ENCODE data around the gene NAPSA.
"Not testable (repeated sequence)": the region's sequence is repeated elsewhere in the genome, so short reads cannot be mapped to it uniquely, and the experiment has no call there.

Gene NAPSA

DNA sequence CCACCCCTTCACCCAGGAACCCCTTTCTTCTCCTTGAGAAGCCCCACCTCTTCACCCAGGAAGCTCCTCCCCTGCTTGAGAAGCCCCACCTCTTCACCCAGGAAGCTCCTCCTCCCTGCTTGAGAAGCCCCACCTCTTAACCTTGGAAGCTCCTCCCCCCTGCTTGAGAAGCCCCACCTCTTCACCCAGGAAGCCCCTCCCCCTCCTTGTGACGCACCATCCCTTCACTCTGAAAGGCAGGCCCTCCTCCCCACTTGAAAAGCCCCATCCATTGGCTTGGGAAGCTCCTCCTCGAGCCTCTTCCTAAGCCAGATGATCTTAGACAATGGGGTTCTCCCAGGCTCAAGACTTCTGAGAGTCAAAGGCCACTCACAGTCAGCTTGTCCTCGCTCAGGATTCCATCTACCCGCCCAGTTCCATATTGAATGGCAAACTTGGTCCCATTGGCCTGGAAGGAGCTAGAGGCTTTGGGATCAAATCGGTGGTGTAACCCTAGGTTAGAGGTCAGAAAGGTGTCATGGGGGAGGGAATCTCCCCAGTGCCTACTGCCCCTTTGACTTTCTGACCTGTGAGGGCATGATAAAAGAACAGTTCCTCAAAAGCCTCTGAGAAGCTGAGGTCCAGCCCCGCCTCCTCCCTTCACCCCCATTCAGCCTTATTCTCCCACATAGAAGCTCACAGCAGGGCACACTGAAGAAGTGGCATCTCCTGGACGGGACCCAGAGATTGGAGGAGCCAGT lies 4.0 kb downstream of the NAPSA start:
- no peak for DNase-seq (ENCODE audit: low read depth in 2 of 2)

DNA sequence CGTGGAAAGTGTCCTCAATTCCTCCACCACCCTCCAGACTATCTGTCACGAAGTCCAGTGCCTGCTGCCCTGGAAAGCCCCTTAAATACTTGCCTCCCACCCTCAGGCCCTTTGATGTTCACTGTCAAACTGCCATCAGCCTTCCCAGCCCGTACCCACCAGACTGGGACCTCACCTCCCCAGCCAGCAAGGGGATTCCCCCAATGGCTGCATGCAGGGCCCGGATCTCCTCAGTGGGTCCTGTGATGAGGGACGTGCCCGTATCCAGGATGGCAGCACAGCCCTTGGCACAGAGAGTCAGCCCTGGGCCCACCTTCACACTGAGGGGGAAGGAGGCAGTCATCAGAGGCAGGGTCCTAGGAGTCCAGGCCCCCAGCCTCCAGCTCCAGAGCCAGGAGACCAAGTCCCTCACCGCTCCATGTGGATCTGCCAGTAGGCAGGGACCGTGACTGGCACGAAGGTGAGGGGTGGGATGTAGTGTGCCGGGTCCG lies 6.1 kb downstream of the NAPSA start:
- DNase-seq (ENCODE audit: low read depth in 2 of 2), result no peak

DNA sequence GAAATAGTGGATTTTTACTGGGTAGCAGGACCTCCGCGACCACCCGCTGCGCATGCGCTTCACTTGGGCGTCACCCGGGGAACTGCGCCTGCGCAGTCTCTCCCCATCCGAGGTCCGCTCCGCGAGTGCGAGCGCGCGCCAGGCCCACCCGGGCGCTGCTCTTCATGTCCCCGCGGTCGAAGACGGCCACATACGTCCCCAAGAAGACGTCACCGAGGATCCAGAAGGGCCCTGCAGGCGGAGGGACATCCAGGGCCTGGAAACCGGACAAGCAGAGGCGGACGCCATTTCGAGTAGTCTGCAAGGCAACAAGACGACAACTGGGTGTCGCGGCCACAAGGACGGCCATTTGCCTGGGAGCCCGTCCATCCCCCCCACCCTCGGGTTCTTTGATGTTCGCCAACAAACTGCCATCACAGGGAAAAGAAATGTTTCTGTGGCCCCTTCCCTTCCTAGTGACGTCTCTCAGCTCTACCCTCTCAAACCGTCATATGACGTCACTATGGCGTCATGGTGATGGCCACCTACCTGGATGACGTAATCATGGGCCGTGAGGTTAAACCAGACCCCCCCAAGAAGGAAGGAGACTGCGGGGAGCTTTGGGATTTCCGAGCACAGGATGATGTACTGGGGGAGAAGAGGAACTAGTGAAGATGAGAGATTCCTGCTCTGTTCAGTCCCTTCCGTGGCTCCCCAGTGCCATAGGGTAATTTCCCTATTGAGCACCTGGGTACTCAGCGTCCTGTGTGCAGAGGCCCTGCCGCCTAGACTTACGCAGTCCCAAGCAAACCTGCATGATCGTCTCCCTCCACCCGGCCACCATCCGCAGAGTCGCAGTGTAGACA lies 6.7 kb downstream of the NAPSA start:
- peak; percentile 63 to 69 for DNase-seq (ENCODE audit: low read depth in 2 of 2)

- peak; percentile 79 to 85 for DNase-seq (ENCODE audit: low read depth in 2 of 2)
Measured at GRCh38 chr19:50357178-50358100, 8.0 kb downstream of the NAPSA start.

DNA sequence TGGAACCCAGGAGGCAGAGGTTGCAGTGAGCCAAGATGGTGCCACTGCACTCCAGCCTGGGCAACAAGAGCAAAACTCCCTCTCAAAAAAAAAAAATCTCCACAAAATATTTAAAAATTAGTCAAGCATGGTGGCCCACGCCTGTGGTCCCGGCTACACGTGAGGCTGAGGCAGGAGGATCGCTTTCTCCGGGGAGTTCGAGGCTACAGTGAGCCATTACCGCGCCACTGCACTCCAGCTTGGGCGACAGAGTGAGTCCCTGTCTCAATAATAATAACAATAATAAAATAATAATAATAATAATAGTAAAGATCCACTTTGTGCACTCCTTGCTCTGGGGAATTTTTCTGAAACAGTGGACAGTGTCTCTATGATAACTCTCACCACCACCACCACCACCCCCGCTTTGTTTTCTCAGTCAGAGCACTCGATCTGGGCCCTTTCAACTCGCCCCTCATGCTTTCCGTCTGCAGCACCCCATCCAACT lies 8.7 kb downstream of the NAPSA start:
- no peak for DNase-seq (ENCODE audit: low read depth in 2 of 2)

GRCh38 chr19:50353487-50353880 lies 12.0 kb downstream of the NAPSA start:
- not testable (repeated sequence) for DNase-seq (ENCODE audit: low read depth in 2 of 2)

DNA sequence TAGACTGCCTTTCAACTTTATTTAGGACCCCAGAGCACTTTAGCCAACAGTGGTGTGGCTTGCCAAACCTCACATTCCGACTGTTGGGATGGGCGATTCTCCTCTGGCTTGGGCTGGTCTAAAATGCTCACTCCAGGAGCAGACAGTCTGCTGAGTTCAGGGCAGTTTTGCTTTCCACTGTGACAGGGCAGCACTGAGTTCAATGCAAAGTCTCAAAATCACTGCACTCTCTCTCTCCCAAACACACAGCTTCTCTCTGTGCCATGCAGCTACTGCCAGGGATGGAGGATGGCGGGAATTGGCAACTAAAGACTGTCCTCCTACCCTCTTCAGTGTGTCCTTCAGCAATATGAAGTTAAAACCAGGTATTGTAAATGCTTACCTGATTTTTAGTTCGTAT lies 13.2 kb downstream of the NAPSA start:
- no peak for DNase-seq (ENCODE audit: low read depth in 2 of 2)

DNA sequence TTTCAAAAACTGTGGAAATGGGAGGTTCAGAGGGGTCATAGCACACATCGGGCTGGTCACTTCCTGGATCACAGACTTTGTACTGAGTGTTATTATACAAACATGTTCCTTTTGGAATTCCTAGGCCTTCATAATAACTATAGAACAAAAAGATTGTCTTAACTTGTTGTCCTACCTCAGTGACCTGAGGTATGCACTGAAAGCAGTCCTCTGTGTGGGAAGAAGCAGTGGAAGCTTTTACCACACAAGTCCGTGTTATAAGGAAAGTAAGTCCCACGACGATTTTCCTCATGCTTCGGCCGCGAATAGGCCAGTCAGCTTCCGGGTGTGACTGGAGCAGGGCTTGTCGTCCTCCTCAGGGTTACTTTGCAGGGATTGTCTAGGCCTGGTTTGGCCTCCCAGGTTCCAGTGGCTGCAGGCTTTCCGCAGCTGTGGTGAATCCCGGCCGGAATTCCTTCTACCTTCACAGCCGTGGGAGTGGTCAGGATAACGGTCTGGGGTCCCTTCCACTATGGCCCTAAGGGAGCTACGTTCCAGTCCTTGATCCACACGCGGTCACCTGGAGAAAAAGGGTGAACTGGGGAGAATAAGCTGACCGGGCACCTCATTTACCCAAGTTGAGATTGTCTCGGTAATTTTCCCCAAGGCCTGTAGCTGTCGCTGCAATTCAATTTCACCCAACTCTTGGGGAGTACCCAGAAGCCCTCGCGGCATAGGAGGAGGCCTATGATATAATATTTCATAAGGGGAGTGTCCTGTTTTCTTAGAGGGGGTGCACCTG lies 16.0 kb downstream of the NAPSA start:
- DNase-seq (ENCODE audit: low read depth in 2 of 2), result no peak

DNA sequence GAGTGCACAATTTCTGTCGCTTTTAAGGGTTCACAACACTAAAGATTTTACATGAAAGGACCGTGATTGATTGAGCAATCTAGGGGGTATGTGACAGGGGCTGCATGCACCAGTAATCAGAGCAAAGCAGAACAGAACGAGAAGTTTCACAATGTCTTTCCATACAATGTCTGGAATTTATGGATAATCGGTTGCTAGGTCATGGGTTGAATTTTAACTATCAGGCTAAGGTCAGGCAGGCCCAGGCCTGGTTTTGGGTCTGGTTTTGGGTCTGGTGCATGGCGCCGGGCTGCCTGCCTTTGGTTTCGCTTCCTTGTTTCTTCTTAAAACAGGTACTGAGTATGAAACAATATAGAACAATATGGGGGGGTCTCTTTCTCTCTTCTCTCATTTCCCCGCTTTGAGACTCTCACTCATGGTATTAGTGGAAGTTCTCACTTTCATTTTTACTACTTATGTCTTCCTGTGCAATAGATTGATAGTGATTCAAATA lies 18.3 kb downstream of the NAPSA start:
- DNase-seq (ENCODE audit: low read depth in 2 of 2), result not testable (repeated sequence)

DNA sequence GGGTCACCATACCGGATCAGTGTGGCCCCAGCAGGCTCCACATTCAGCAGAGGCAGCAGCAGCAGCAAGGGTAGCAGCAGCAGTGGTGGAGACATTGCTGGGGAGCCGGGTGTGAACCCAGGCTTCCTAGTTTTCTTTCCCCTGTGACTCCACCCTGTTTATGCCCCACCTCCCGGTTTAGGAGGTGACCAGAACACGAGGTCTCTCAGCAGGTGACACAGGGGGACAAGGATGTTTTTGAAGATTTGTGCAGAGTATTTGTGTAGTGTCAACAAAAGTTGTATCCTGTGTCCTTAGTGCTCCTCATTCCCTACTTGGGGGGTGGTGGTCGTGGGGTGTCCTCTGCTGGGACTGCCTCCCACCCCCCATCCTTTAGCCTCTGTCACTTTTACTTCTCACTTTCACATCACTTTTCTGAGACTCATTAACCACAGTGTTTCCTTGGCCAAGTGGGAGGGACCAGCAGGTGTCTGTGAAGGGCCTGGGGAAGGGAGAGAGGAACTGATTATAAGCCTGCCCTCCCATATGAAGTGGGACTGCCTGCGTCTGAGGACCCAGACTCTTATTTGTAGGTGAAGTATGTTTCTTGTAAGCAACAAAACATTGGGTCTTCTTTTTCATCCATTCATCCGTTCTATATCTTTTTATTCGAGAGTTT lies 20.6 kb downstream of the NAPSA start:
- no peak for DNase-seq (ENCODE audit: low read depth in 2 of 2)

GRCh38 chr19:50341091-50341564 lies 24.3 kb downstream of the NAPSA start:
- no peak for DNase-seq (ENCODE audit: low read depth in 2 of 2)

GRCh38 chr19:50340331-50340730 lies 25.1 kb downstream of the NAPSA start:
- DNase-seq (ENCODE audit: low read depth in 2 of 2), result no peak

GRCh38 chr19:50337031-50337430 lies 28.4 kb downstream of the NAPSA start:
- not testable (repeated sequence) for DNase-seq (ENCODE audit: low read depth in 2 of 2)

DNA sequence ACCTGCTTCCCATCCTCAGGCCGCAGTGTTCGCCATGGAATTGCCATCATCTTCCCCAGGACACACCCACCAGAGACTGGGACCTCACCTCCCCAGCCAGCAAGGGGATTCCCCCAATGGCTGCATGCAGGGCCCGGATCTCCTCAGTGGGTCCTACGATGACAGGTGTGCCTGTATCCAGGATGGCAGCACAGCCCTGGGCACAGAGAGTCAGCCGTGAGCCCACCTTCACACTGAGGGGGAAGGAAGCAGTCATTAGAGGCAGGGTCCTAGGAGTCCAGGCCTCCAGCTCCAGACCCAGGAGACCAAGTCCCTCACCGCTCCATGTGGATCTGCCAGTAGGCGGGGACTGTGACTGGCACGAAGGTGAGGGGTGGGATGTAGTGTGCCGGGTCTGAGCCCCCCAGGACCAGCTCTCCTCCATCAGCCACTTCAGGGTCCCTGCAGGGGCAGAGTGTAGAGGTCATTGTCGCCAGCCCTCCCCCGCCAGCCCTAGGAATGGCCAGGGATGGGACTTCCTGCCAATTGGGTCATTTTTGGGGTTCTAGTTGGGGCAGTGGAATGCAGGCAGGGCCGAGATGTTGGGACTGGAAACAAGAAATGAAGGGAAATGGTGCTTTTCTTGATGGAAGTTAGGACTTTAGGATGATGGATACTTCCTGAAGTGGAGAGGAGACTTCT lies 30.6 kb downstream of the NAPSA start:
- DNase-seq (ENCODE audit: low read depth in 2 of 2), result no peak

DNA sequence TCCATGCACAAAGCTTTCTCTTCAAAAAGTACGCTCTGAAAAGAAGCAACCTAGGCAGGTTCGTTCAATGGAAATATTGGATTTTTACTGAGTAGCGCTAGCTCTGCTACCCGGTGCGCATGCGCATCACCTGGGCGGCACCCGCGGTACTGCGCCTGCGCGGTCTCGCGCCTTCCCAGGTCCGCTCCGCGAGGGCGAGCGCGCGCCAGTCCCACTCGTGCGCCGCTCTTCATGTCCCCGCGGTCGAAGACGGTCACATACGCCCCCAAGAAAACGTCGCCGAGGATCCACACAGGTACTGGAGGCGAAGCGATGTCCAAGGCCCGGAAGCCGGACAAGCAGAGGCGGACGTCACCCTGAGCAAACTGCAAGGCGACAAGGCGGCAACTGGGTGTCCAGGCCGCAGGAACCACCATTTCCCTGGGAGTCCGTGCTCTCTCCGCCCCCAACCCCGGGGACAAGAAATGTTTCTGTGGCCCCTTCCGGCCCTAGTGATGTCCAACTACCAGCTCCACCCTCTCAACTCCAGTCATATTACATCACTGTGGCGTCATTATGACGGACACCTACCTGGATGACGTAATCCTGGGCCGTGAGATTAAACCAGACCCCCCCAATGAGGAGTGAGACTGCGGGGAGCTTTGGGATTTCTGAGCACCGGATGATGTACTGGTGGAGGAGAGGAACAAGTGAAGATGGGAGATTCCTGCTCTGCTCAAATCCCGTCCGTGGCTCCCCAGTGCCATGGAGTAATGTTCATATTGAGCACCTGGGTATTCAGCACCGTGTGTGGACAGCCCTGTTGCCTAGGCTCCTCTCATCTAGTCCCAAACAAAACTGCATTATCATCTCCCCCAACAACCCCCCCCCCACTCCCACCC lies 31.5 kb downstream of the NAPSA start:
- DNase-seq (ENCODE audit: low read depth in 2 of 2), result peak; percentile 70 to 79

GRCh38 chr19:50333235-50333736 lies 32.2 kb downstream of the NAPSA start:
- DNase-seq (ENCODE audit: low read depth in 2 of 2), result peak; percentile 92

GRCh38 chr19:50332244-50333038 lies 33.0 kb downstream of the NAPSA start:
- no peak for DNase-seq (ENCODE audit: low read depth in 2 of 2)

DNA sequence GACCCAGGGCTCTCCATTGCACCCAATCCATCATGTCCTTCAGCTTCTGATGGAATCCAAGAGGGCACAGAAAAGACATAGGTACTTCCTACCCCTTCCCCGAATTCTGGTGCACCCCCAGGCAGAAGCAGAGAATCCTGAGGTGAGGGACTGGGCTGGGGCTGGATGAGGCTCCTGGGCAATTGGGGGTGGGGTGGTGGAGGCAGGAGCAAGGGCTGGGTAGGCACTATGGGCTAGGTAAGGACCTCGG lies 33.5 kb downstream of the NAPSA start:
- no peak for DNase-seq (ENCODE audit: low read depth in 2 of 2)

Data from stimulated activated CD4-positive, alpha-beta T cell treated with anti-CD3 and anti-CD28 coated beads, Interleukin-4, amount 100 ng/mL, for 48 hours (primary cell).